Neuronal stem cell (in vitro differentiated cells): ENCODE results near the gene KRTCAP2.
"Not testable (repeated sequence)": the region's sequence is repeated elsewhere in the genome, so short reads cannot be mapped to it uniquely, and the experiment has no call there.

ENCODE experiments used
- DNase-seq: peaks from one replicate; pipeline ENCODE4 v3.0.0-alpha.2; 2013; ENCODE audit warnings: low spot score
- H2AFZ ChIP-seq: one replicate; pipeline ENCODE4 v1.6.1; 2013; ENCODE audit warnings: mild to moderate bottlenecking, low read length, inconsistent platforms
- H2AK5ac ChIP-seq: 2 replicates; pipeline ENCODE4 v1.6.1; 2013; ENCODE audit warnings: low read depth, mild to moderate bottlenecking, inconsistent platforms, low read length, moderate library complexity, mixed read lengths
- H2BK120ac ChIP-seq: 2 replicates; pipeline ENCODE4 v1.6.1; 2013; ENCODE audit warnings: low read depth, mild to moderate bottlenecking, inconsistent platforms, low read length, moderate library complexity, mixed read lengths
- H2BK12ac ChIP-seq: one replicate; pipeline ENCODE4 v1.6.1; 2013; ENCODE audit warnings: low read length, inconsistent platforms
- H2BK15ac ChIP-seq: 2 replicates; pipeline ENCODE4 v1.6.1; 2013; ENCODE audit warnings: mild to moderate bottlenecking, low read length, inconsistent platforms, mixed read lengths
- H2BK5ac ChIP-seq: one replicate; pipeline ENCODE4 v1.6.1; 2013; ENCODE audit warnings: inconsistent platforms, mild to moderate bottlenecking, low read length, moderate library complexity
- H3K14ac ChIP-seq: one replicate; pipeline ENCODE4 v1.6.1; 2013; ENCODE audit warnings: low read length, inconsistent platforms
- H3K18ac ChIP-seq: 2 replicates; pipeline ENCODE4 v1.6.1; 2013; ENCODE audit warnings: low read length, inconsistent platforms
- H3K23ac ChIP-seq: 2 replicates; pipeline ENCODE4 v1.6.1; 2013; ENCODE audit warnings: low read depth, mild to moderate bottlenecking, mixed read lengths, low read length, inconsistent platforms; ENCODE audit not compliant: poor library complexity
- H3K27ac ChIP-seq: replicated peaks from 3 replicates; pipeline ENCODE4 v1.5.1; 2013; ENCODE audit warnings: low read length, inconsistent platforms
- H3K27me3 ChIP-seq, 3 experiments: 2 replicates each; pipeline ENCODE4 v1.6.1; 2013; ENCODE audit warnings: low read length in 3 of 3, mild to moderate bottlenecking in 2 of 3, inconsistent platforms in 1 of 3, low read depth in 1 of 3, mixed read lengths in 1 of 3, moderate library complexity in 1 of 3; ENCODE audit not compliant: control insufficient read depth in 3 of 3, insufficient read depth in 3 of 3
- H3K36me3 ChIP-seq, 2 donors: replicated peaks in 1 of 2; 2 replicates each; pipeline ENCODE4 v1.6.1; 2013; ENCODE audit warnings: low read length in 2 of 2; ENCODE audit not compliant: control insufficient read depth in 2 of 2, insufficient read depth in 2 of 2
- H3K4ac ChIP-seq: 2 replicates; pipeline ENCODE4 v1.6.1; 2013; ENCODE audit warnings: inconsistent platforms, mild to moderate bottlenecking, low read length, moderate library complexity
- H3K4me1 ChIP-seq, 2 donors: 1 replicate in 1 of 2; 2 replicates in 1 of 2; pipeline ENCODE4 v1.6.1; 2013; ENCODE audit warnings: low read length in 2 of 2, low read depth in 1 of 2; ENCODE audit not compliant: control insufficient read depth in 2 of 2, insufficient read depth in 1 of 2
- H3K4me2 ChIP-seq: one replicate; pipeline ENCODE4 v1.6.1; 2013; ENCODE audit warnings: mild to moderate bottlenecking, low read length, inconsistent platforms; ENCODE audit not compliant: insufficient read depth, poor library complexity, severe bottlenecking
- H3K4me3 ChIP-seq, 2 donors: 2 replicates each; pipeline ENCODE4 v1.5.1; 2013; ENCODE audit warnings: low read length in 2 of 2, mild to moderate bottlenecking in 2 of 2, inconsistent platforms in 1 of 2, moderate library complexity in 1 of 2
- H3K79me1 ChIP-seq: one replicate; pipeline ENCODE4 v1.6.1; 2013; ENCODE audit warnings: low read depth, mild to moderate bottlenecking, inconsistent platforms, low read length, moderate library complexity
- H3K9ac ChIP-seq: one replicate; pipeline ENCODE4 v1.6.1; 2013; ENCODE audit warnings: mild to moderate bottlenecking, low read depth, low read length, inconsistent platforms; ENCODE audit not compliant: poor library complexity
- H3K9me3 ChIP-seq, 2 donors: replicated peaks in 1 of 2; 2 replicates each; pipeline versions ENCODE3 to v1.6.1; 2013; ENCODE audit warnings: low read length in 2 of 2, mild to moderate bottlenecking in 2 of 2, inconsistent platforms in 1 of 2, low read depth in 1 of 2, mixed read lengths in 1 of 2, moderate library complexity in 1 of 2; ENCODE audit not compliant: control insufficient read depth in 2 of 2, insufficient read depth in 1 of 2
- H4K8ac ChIP-seq: one replicate; pipeline ENCODE4 v1.6.1; 2013; ENCODE audit warnings: low read depth, mild to moderate bottlenecking, inconsistent platforms, low read length, moderate library complexity
- H4K91ac ChIP-seq: one replicate; pipeline ENCODE4 v1.6.1; 2013; ENCODE audit warnings: low read length, low read depth, mild to moderate bottlenecking, inconsistent platforms; ENCODE audit not compliant: poor library complexity
- WGBS, 2 donors: extraction: QIAGEN DNeasy Blood & Tissue Kit; methylation state at CpG; one replicate each; pipeline ENCODE4 v1.1.7; 2013; ENCODE audit warnings: missing lambda C conversion rate in 2 of 2, mixed read lengths in 1 of 2; ENCODE audit not compliant: insufficient read length in 2 of 2, insufficient replicate concordance in 1 of 2; ENCODE audit errors: extremely low coverage in 2 of 2; 5-methylcytosine and 5-hydroxymethylcytosine counted together

KRTCAP2 gene

GRCh38 chr1:155196103-155196892, 23.2 kb upstream of the KRTCAP2 start:
- Histone ChIP-seq H2BK5ac (peak overlapping the region; percentile 77), H3K23ac (no peak overlapping the region), H3K14ac (no peak overlapping the region), H2AK5ac (peak overlapping the region; percentile 96), H2AFZ (no peak overlapping the region), H3K4ac (peak overlapping the region; percentile 40), H2BK120ac (no peak overlapping the region), H3K27ac (peak overlapping the region; percentile 86), H4K8ac (no peak overlapping the region), H3K18ac (peak overlapping the region; percentile 80), H4K91ac (no peak overlapping the region), H3K4me1 (peaks cover 34 to 35% of the 10 kb centered on the region in 2 donors), H3K79me1 (peaks cover 14% of the 10 kb centered on the region), H2BK15ac (no peak overlapping the region), H3K9me3 (peaks cover 0 to 2% of the 10 kb centered on the region in 2 donors), H3K4me3 (peak overlapping the region; percentile 66 to 98), H3K27me3 (no peaks in the 10 kb centered on the region), H3K36me3 (peaks cover 42 to 57% of the 10 kb centered on the region in 2 donors), H2BK12ac (no peak overlapping the region), H3K4me2 (peak overlapping the region; percentile 76), H3K9ac (peak overlapping the region; percentile 94)
- WGBS, 2 donors = no CpG with 5 or more reads among the region's 6 CpGs
- DNase-seq = peak; percentile 92

- Histone ChIP-seq H2AFZ (no peak overlapping the region), H4K8ac (no peak overlapping the region), H3K27ac (peak overlapping the region; percentile 86), H3K4me1 (peaks cover 33 to 34% of the 10 kb centered on the region in 2 donors), H3K4me2 (peak overlapping the region; percentile 76), H3K4ac (no peak overlapping the region), H3K23ac (no peak overlapping the region), H3K14ac (no peak overlapping the region), H2BK5ac (peak overlapping the region; percentile 77), H3K4me3 (peak overlapping the region; percentile 66 to 98), H3K9ac (peak overlapping the region; percentile 87), H3K9me3 (peaks cover 0 to 2% of the 10 kb centered on the region in 2 donors), H3K18ac (peak overlapping the region; percentile 94), H4K91ac (peak overlapping the region; percentile 32), H2BK15ac (no peak overlapping the region), H2BK12ac (no peak overlapping the region), H2BK120ac (no peak overlapping the region), H3K36me3 (peaks cover 34 to 48% of the 10 kb centered on the region in 2 donors), H2AK5ac (peak overlapping the region; percentile 57), H3K27me3 (no peaks in the 10 kb centered on the region), H3K79me1 (peaks cover 14% of the 10 kb centered on the region)
- DNase-seq = no peak
- WGBS, 2 donors = no CpG with 5 or more reads among the region's 27 CpGs
These were observed 22.3 kb upstream of the KRTCAP2 start for GRCh38 chr1:155195201-155196102.

GRCh38 chr1:155193991-155194240, 20.8 kb upstream of the KRTCAP2 start:
- DNase-seq, H3K27me3 ChIP-seq, H3K4ac ChIP-seq, H3K9me3 ChIP-seq, H3K23ac ChIP-seq, H4K8ac ChIP-seq, H2BK120ac ChIP-seq, H3K14ac ChIP-seq: not testable (repeated sequence)
- WGBS, 2 donors = no CpG with 5 or more reads among the region's 16 CpGs
- Histone ChIP-seq H3K36me3 (peaks cover 23 to 35% of the 10 kb centered on the region in 2 donors), H3K4me1 (peaks cover 31 to 34% of the 10 kb centered on the region in 2 donors), H2BK5ac (peak overlapping the region; percentile 96), H2BK12ac (peak overlapping the region; percentile 99), H2BK15ac (peak overlapping the region; percentile 98), H2AK5ac (peak overlapping the region; percentile 100), H3K18ac (peak overlapping the region; percentile 100), H3K4me2 (peak overlapping the region; percentile 81), H3K27ac (peak overlapping the region; percentile 100), H2AFZ (peak overlapping the region; percentile 86), H3K9ac (peak overlapping the region; percentile 99), H3K79me1 (peaks cover 14% of the 10 kb centered on the region), H3K4me3 (peak overlapping the region; percentile 66 to 87), H4K91ac (peak overlapping the region; percentile 92)
